ENCODE results near the gene IMP4.
A peak's percentile ranks its signal among the peaks of the same experiment; 100 is the strongest.

Gene IMP4

DNA sequence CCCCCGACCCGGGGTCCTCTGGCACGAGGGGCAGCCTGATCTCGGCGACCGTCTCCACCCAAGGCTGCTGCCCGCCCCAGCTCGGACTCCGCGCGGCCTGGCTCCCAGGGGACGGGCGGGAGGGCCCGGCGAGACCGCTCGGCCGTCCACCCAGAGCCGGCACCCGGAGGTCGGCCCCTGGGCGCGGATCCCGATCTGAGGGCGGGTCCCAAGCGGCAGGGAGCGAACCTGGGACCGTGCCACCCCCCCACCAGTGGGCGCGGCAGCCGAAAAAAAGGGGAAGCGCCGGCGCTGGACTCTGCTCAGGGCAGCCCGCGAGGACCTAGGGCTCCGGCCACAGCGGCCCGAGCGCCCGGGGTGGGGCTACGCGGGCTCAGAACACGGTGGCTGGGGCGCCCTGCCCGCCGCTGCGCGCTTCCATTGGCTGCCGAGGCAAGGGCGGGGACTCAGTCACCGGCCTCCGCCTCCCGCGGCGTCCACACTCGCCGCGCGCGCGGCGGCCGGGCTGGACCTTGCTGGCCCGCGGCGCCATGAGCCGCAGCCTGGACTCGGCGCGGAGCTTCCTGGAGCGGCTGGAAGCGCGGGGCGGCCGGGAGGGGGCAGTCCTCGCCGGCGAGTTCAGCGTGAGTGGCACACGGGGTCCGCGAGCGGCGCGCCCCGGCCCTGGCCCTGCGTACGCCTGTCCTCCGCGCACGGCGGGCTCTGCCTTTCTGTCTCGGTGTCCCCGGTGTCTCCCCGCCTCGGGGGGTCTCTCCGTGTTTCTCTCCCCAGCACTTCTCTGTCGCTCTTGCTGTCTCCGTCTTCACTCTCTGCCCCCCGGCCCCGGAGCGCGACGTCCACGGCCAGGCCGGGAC is 13.1 kb downstream of the IMP4 start, which contains the start of gene PTPN18:
Gene PTPN18 (plus strand): TSS at position 479 of the 854 bp plus-strand sequence. CDS start 52 bp downstream, at position 531.
- FAIRE-seq (no peak), DNase-seq (ENCODE audit: low spot score) (peak; percentile 95)

- DNase-seq (ENCODE audit: low spot score) (no peak), FAIRE-seq (no peak)
These were observed 15.2 kb downstream of the IMP4 start for GRCh38 chr2:130357864-130358263.

DNA sequence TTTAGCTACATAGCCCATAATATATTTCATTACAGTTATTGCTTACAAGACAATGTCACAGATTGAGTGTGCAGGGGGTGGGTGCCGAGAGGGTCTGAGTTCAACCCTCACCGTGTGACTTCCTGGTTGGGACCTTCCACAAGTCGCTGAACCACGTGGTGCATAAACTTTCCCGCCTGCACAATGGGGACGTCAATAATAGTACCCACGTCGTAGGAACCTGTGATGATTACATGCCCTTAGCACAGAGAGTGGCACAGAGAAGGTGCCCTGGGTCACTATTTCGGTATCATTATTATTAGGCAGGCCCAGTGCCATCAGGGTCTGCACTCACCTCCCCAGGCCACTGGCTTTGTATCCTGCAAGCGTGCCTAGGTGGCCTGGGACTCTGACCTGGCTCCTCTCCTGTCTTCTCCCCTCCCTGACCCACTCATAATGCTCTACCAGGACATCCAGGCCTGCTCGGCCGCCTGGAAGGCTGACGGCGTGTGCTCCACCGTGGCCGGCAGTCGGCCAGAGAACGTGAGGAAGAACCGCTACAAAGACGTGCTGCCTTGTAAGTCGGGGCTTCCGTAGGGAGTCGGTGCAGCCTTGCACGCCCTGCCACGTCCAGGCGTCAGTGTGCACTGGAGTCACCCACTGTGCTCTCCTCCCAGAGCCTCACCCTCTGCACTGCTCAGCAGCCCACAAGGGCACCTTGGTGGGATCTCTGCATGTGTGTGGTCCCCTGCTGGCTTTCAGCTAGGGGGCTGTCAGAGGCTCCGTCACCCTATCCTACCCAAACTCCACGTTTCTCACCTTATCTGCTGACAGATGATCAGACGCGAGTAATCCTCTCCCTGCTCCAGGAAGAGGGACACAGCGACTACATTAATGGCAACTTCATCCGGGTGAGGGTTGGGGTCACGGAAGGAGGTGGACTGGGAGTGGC is 16.0 kb downstream of the IMP4 start:
- FAIRE-seq: no peak

DNA sequence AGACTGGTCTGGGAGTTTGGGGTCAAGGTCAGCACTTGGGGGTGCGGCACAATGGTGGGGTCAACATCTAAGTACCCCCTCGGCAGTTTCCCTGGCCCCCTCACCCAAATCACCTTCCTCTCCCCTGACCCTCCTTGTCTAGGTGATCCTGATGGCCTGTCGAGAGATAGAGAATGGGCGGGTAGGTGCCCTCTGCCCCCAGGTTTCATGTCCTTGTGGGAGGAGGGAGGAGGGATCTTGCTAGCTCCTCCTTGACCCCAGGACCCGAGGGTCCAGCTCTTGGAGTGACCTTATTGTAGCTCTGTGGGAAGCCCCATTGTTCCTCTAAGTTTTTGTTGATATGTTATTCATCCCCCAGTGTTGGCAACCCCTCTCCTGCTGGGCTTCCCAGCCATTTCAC is 16.8 kb downstream of the IMP4 start:
- FAIRE-seq (no peak), DNase-seq (ENCODE audit: low spot score) (no peak)

More for the DNA sequence above, 16.0 kb downstream of the IMP4 start:
- DNase-seq (ENCODE audit: low spot score): no peak

GRCh38 chr2:130363479-130363878 is 20.8 kb downstream of the IMP4 start:
- FAIRE-seq: no peak
- no peak for DNase-seq (ENCODE audit: low spot score)

- no peak for DNase-seq (ENCODE audit: low spot score)
- no peak for FAIRE-seq
These were observed 22.4 kb downstream of the IMP4 start for GRCh38 chr2:130365075-130365474.

GRCh38 chr2:130365963-130366362 is 23.3 kb downstream of the IMP4 start:
- FAIRE-seq (no peak), DNase-seq (ENCODE audit: low spot score) (no peak)

GRCh38 chr2:130366720-130367119 is 24.0 kb downstream of the IMP4 start:
- DNase-seq (ENCODE audit: low spot score): no peak
- FAIRE-seq: no peak

DNA sequence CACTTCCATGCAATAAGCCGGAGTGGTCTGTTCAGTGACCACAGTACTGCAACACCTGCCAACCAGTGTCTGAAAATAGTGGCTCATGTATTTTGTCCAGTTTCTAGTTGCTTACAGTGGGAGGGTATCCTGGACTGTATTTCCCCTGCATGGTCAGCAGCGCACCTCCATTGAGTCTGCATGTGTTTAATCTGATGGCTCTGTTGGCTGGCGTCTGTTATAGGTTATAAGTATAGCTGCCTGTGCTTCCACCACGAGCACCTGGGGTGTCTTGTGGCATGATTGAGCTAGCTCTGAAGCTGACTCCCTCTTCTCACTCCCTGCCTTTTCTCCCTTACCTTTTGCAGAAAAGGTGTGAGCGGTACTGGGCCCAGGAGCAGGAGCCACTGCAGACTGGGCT is 26.1 kb downstream of the IMP4 start:
- FAIRE-seq (no peak), DNase-seq (ENCODE audit: low spot score) (no peak)

DNA sequence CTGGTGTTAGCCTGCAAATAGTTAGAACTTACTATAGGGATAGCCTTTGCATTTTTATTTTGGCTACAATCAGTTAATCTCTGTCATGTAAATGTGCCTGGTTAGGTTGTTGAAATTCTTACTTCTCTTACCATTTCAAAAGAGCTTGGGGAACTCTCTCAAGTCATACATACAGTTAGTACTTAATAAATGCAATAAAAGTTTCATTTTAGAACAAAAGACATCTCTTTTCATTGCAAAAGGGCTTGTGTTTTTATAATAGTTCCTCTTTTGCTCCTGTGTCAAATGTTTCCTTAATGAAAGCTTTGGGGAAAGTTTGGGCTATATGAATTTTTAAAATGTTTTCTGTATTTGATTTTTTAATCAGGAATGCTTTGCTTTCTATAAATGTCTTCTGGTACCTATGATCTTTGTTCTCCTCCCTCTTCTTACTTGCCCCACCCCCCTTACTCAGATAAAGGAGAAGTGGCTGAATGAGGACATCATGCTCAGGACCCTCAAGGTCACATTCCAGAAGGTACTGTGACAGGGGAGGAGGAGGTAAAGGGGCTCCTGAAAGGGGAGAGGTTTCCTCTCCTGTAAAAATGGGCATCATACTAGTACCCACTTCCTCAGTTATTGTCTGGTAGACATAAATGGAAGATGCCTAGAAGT is 26.7 kb downstream of the IMP4 start:
- FAIRE-seq: no peak
- DNase-seq (ENCODE audit: low spot score): no peak

GRCh38 chr2:130369965-130370341 is 27.3 kb downstream of the IMP4 start:
- no peak for FAIRE-seq
- DNase-seq (ENCODE audit: low spot score): no peak

- FAIRE-seq: no peak
These were observed 27.8 kb downstream of the IMP4 start for GRCh38 chr2:130370490-130370889.

DNA sequence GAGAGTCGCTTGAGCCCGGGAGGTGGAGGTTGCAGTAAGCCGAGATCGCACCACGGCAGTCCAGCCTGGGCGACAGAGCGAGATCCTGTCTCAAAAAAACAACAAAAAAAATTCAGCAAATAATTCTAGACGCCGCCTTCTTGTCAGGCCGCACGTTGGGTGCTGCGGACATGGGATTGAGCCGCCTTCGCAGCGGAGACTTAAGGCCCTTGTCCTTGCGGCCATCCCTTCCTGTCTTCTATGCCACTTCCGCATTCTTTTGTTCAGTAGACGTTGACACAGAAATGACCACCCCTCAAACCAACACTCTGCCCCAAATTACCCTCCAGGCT is 29.0 kb downstream of the IMP4 start:
- FAIRE-seq (no peak), DNase-seq (ENCODE audit: low spot score) (peak; percentile 65)

More at GRCh38 chr2:130370490-130370889, 27.8 kb downstream of the IMP4 start:
- DNase-seq (ENCODE audit: low spot score): no peak

DNA sequence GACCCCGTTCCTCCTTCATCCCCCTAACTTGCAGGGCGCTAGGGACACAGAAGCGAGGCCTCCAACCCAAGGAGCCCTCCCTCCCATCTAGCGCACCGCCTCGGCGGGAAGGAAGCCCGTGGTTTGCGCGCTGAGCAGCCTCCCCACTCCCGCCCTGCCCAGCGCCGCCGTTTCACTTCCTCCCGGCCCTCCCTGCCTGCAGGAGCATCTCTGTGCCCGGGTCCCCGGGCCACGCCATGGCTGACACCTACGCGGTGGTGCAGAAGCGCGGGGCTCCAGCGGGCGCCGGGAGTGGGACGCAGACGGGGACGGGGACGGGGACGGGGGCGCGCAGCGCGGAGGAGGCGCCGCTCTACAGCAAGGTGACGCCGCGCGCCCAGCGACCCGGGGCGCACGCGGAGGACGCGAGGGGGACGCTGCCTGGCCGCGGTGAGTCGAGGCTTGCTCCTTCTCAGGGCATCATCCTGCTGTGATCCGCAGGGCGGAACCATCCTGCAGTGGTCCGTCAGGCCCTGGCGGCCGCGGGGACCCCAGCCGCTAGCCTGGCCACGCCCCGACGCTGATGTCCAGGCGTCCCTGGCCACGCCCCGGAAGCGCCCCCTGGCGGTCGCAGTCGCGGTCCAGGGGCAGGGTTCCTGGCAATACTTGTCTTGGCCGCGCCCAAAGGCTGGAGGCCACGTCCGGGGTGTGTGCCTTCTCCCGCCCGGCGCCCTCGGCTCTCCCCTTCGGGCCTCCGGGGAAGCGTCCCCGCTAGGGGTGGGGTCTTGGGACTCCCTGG is 29.5 kb downstream of the IMP4 start:
- FAIRE-seq: no peak

DNA sequence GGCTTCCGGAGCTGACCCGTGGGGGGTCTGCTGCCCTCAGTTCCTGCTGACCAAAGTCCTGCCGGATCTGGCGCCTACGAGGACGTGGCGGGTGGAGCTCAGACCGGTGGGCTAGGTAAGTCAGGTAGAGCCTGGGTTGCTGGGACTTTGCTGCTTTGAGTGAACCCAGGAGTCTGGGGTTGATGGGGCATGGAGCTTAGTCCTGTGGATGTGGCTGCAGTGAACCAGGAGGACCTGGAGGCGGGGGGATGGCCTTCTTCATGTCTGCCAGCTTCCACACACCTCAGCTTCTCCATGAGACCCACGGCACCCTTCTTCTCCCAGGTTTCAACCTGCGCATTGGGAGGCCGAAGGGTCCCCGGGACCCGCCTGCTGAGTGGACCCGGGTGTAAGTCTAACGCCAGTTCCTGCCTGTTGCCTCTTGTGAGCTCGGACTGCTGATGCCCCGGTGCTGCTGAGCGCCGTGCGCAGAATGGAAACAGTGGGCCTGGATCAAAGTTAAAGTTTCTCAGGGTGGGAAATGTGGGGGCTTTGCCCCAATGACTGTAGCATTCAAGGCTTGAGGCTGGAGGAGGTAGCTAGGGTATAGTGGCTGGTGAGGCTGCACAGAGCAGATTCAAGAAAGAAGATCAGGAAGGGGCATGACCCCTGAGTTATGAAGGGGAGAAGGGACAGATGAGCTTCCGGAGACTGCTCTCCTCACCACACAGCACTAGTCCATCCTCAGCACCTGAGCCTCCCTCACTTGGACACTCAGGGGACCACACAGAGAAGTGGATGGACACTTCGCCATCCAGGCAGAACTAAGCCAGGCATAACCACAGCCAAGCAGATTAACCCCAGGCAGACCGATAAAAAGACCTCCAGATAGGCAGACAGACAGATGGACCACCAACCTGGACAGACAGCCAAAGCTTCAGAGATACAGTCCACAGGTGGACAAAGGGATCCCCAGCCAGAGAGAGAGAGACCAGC is 30.4 kb downstream of the IMP4 start:
- FAIRE-seq: no peak
- no peak for DNase-seq (ENCODE audit: low spot score)

More for the DNA sequence above, 29.5 kb downstream of the IMP4 start:
- peak; percentile 97 for DNase-seq (ENCODE audit: low spot score)

- FAIRE-seq: no peak
These were observed 31.2 kb downstream of the IMP4 start for GRCh38 chr2:130373808-130374365.

GRCh38 chr2:130374587-130375290 is 32.0 kb downstream of the IMP4 start:
- no peak for DNase-seq (ENCODE audit: low spot score)
- no peak for FAIRE-seq

More at GRCh38 chr2:130373808-130374365, 31.2 kb downstream of the IMP4 start:
- no peak for DNase-seq (ENCODE audit: low spot score)
